Measurements from ENCODE around the gene CPEB4. TPM values are rescaled to one million over a fixed set of nuclear protein-coding genes. Genes with fewer than 3 reads are reported as not detected.
A peak's percentile ranks its signal among the peaks of the same experiment; 100 is the strongest.

The CPEB4 gene
- total and polyA plus RNA-seq, 2 of the 4 experiments (the other 2 are of a cell fraction): 7.8 to 22.6 TPM

GRCh38 chr5:173972607-173972924 lies 84.4 kb downstream of the CPEB4 start:
- Histone ChIP-seq H2BK20ac (ENCODE audit: low read depth, low read length) (no peak overlapping the region; the same call in 1 of the 2 replicates), H3K27me3 (ENCODE audit: control insufficient read depth, insufficient read depth, low read length) (no peaks in the 10 kb centered on the region; the same call in 1 of the 2 replicates), H3K4ac (ENCODE audit: low read depth, low read length) (0 out of 2 replicates have a peak overlapping the region, but pooled peaks have one; percentile 6), H2BK5ac (ENCODE audit: low read depth, low read length, poor library complexity, severe bottlenecking) (no peak overlapping the region), H4K5ac (ENCODE audit: low read depth, low read length) (peak overlapping the region; percentile 18; the same call in 1 of the 2 replicates), H3K9ac (ENCODE audit: low read depth, low read length) (no peak overlapping the region), H4K91ac (ENCODE audit: insufficient read depth, low read depth, low read length) (no peak overlapping the region), H2AK5ac (ENCODE audit: low read depth, low read length) (peak overlapping the region; percentile 75; the same call in 1 of the 2 replicates), H2BK15ac (ENCODE audit: low read depth, low read length) (no peak overlapping the region), H2AFZ (replicated peaks; ENCODE audit: low read length, poor library complexity) (peak overlapping the region; percentile 92), H3K9me1 (ENCODE audit: insufficient read depth, low read length) (no peaks in the 10 kb centered on the region; the same call in 1 of the 2 replicates), H2BK120ac (ENCODE audit: low read depth, low read length) (peak overlapping the region; percentile 60; the same call in 1 of the 2 replicates), H3K36me3 (ENCODE audit: control insufficient read depth, insufficient read depth, low read length) (no peaks in the 10 kb centered on the region), H3K27ac (ENCODE audit: insufficient read depth, low read length) (no peak overlapping the region), H3K79me1 (ENCODE audit: low read depth in 1 of 2, low read length in 2 of 2) (no peaks in the 10 kb centered on the region), H3K4me2 (ENCODE audit: low read depth, low read length) (peak overlapping the region; percentile 71; the same call in 1 of the 2 replicates), H3K56ac (ENCODE audit: extremely low read depth, insufficient read depth, low read length) (no peak overlapping the region), H4K8ac (ENCODE audit: low read depth in 2 of 2, low read length in 2 of 2) (peak overlapping the region in 1 of 2 experiments; percentile 66; a peak in 1 of 4 replicates), H3K9me3 (ENCODE audit: control insufficient read depth, insufficient read depth, low read length) (no peaks in the 10 kb centered on the region), H4K20me1 (ENCODE audit: insufficient read depth, low read length) (no peaks in the 10 kb centered on the region), H3K18ac (ENCODE audit: low read depth, low read length) (no peak overlapping the region; the same call in 1 of the 2 replicates), H3K14ac (replicated peaks; ENCODE audit: low read depth, low read length) (no peak overlapping the region), H2AK9ac (replicated peaks; ENCODE audit: low read depth, low read length, poor library complexity) (peak overlapping the region; percentile 68), H3K23ac (ENCODE audit: low read depth, low read length) (no peak overlapping the region), H3K4me1 (ENCODE audit: control insufficient read depth, insufficient read depth, low read length) (peaks cover 13% of the 10 kb centered on the region), H3K4me3 (ENCODE audit: insufficient read depth, low read depth, low read length) (peak overlapping the region; percentile 33; the same call in 1 of the 2 replicates)
- POLR2A ChIA-PET (ENCODE audit: unreplicated experiment): no interaction called here
- CTCF ChIA-PET: interaction anchor here (0.6 to 1.4 kb wide), 10 partner anchors 10 to 383 kb away, joined by 3 to 12 read pairs (median 4); partner anchors contain the start of gene BOD1
- DNase-seq: no peak
- dilution Hi-C loops (cut with HindIII; ENCODE audit: low sequenced_read_pairs, unreplicated experiment) (no loop called here), intact Hi-C loops (cut with micrococcal nuclease) (loop anchor here (2.0 to 10.0 kb wide), 5 partner anchors 84 to 806 kb away; partner anchors contain the start of gene CPEB4), in situ Hi-C loops (cut with MboI; ENCODE audit: low sequenced_read_pairs) (loop anchor here (5.0 to 10.0 kb wide), 3 partner anchors 342 to 678 kb away; partner anchors contain the start of gene BOD1)
- no peak for ATAC-seq (ENCODE audit: low read depth)
- WGBS, 2 experiments (ENCODE audit: extremely low coverage in 2 of 2, insufficient read length in 1 of 2): no CpG with 5 or more reads among the region's 6 CpGs
- TF ChIP-seq POLR2A (IDR thresholded peaks at IDR 0.05; ENCODE audit: low read depth, low read length) (no peak), NFE2L2 (IDR thresholded peaks at IDR 0.05; ENCODE audit: low read depth, low read length) (no peak), MAFK (IDR thresholded peaks at IDR 0.05; ENCODE audit: low read depth, low read length) (no peak), FOS (IDR thresholded peaks at IDR 0.05; ENCODE audit: low read depth, low read length) (no peak), SMC3 (IDR thresholded peaks at IDR 0.05; ENCODE audit: low read depth, low read length) (no peak), RFX5 (IDR thresholded peaks at IDR 0.05; ENCODE audit: low read depth, low read length) (no peak), CEBPB (IDR thresholded peaks at IDR 0.05; ENCODE audit: low read depth, low read length) (no peak), RCOR1 (IDR thresholded peaks at IDR 0.05; ENCODE audit: insufficient replicate concordance, low read length) (no peak), CHD1 (IDR thresholded peaks at IDR 0.05; ENCODE audit: low read depth, low read length) (no peak), MAZ (IDR thresholded peaks at IDR 0.05; ENCODE audit: borderline replicate concordance, low read depth, low read length) (no peak), RAD21 (IDR thresholded peaks at IDR 0.05; ENCODE audit: low read length) (no peak)
- TF ChIP-seq, protein P1, sequence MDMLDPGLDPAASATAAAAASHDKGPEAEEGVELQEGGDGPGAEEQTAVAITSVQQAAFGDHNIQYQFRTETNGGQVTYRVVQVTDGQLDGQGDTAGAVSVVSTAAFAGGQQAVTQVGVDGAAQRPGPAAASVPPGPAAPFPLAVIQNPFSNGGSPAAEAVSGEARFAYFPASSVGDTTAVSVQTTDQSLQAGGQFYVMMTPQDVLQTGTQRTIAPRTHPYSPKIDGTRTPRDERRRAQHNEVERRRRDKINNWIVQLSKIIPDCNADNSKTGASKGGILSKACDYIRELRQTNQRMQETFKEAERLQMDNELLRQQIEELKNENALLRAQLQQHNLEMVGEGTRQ (IDR thresholded peaks at IDR 0.05; ENCODE audit: low read depth, low read length): no peak
- TF ChIP-seq, protein P2, sequence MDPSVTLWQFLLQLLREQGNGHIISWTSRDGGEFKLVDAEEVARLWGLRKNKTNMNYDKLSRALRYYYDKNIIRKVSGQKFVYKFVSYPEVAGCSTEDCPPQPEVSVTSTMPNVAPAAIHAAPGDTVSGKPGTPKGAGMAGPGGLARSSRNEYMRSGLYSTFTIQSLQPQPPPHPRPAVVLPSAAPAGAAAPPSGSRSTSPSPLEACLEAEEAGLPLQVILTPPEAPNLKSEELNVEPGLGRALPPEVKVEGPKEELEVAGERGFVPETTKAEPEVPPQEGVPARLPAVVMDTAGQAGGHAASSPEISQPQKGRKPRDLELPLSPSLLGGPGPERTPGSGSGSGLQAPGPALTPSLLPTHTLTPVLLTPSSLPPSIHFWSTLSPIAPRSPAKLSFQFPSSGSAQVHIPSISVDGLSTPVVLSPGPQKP (IDR thresholded peaks at IDR 0.05; ENCODE audit: borderline replicate concordance, low read depth, low read length): no peak
- TF ChIP-seq, protein P3, sequence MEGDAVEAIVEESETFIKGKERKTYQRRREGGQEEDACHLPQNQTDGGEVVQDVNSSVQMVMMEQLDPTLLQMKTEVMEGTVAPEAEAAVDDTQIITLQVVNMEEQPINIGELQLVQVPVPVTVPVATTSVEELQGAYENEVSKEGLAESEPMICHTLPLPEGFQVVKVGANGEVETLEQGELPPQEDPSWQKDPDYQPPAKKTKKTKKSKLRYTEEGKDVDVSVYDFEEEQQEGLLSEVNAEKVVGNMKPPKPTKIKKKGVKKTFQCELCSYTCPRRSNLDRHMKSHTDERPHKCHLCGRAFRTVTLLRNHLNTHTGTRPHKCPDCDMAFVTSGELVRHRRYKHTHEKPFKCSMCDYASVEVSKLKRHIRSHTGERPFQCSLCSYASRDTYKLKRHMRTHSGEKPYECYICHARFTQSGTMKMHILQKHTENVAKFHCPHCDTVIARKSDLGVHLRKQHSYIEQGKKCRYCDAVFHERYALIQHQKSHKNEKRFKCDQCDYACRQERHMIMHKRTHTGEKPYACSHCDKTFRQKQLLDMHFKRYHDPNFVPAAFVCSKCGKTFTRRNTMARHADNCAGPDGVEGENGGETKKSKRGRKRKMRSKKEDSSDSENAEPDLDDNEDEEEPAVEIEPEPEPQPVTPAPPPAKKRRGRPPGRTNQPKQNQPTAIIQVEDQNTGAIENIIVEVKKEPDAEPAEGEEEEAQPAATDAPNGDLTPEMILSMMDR (conservative IDR thresholded peaks at IDR 0.05; ENCODE audit: low read depth, low read length): no peak
- BruUV-seq (replicated peaks): no TSS peak

All from IMR-90 (cell line).